Psoas muscle (tissue), 8 donors: ENCODE measurements around the gene DSC2. TPM values are rescaled to one million over a fixed set of nuclear protein-coding genes. Genes with fewer than 3 reads are reported as not detected.

Experiments
- ATAC-seq, 4 donors: fragments of 200-7000 bp; cut with Tn5 transposase; one replicate each; pipeline ENCODE4 v1.9.1; 2020; ENCODE audit warnings: moderate library complexity in 3 of 4, mild to moderate bottlenecking in 2 of 4
- DNase-seq, 2 donors: peaks; one replicate each; pipeline ENCODE4 v3.0.0-alpha.2; 2020
- H3K27ac ChIP-seq: fragments of 200-600 bp; one replicate; pipeline ENCODE4 v1.8.0; 2022
- H3K27me3 ChIP-seq, 3 donors: fragments of 200-600 bp in 1 of 3; one replicate each; pipeline versions ENCODE4 v1.6.1 to v1.8.0; 2013 to 2022; ENCODE audit warnings: low read length in 2 of 3, mild to moderate bottlenecking in 2 of 3, moderate library complexity in 1 of 3; ENCODE audit not compliant: insufficient read depth in 3 of 3
- H3K36me3 ChIP-seq, 2 donors: fragments of 200-600 bp in 1 of 2; one replicate each; pipeline versions ENCODE4 v1.6.1 to v1.8.0; 2013 to 2022; ENCODE audit warnings: low read depth in 1 of 2, mild to moderate bottlenecking in 1 of 2, moderate library complexity in 1 of 2; ENCODE audit not compliant: insufficient read depth in 1 of 2
- H3K4me1 ChIP-seq: fragments of 200-600 bp; one replicate; pipeline ENCODE4 v1.8.0; 2022
- H3K4me3 ChIP-seq: fragments of 200-600 bp; one replicate; pipeline ENCODE4 v1.8.0; 2022; ENCODE audit warnings: mild to moderate bottlenecking
- H3K9me3 ChIP-seq: fragments of 200-600 bp; one replicate; pipeline ENCODE4 v1.8.0; 2022
- CTCF ChIP-seq: fragments of 200-600 bp; IDR thresholded peaks from one replicate; pipeline ENCODE4 v1.8.0; 2022; ENCODE audit warnings: antibody characterized with exemption
- WGBS, 3 donors: extraction: QIAGEN DNeasy Blood & Tissue Kit; methylation state at CpG; one replicate each; pipeline versions ENCODE4 v1.1.6 to v1.1.7; 2013; 5-methylcytosine and 5-hydroxymethylcytosine counted together
- intact Hi-C, 2 donors: fragments of 100-400 bp; cut with DNase I; formaldehyde crosslinking; loops; one replicate each; pipeline versions ENCODE4 v1.11.0 to v1.14.2; 2022
- long read RNA-seq, 2 donors: library from polyadenylated mRNA; unstranded; transcript quantifications; one replicate each; pipeline ENCODE4 v2.0.0, GENCODE V29; 2021
- polyA plus RNA-seq, 3 donors: library from polyadenylated mRNA; stranded (reverse); fragments of 200-250 nt; gene quantifications; one replicate each; pipeline ENCODE4 v1.2.3, GENCODE V29; 2013
- total RNA-seq, 4 donors: library from RNA; stranded (reverse); fragmentation: NEBNext Ultra II Directional in 2 of 4; extraction: Animal tissue kit (Norgen Biotek cat#: 25700) in 2 of 4; gene quantifications; one replicate each; pipeline versions ENCODE4 v1.2.1 to v1.2.4, GENCODE V29; 2021 to 2023
- donor health status: healthy with polysubstance abuse.
- donor health status: DM: no; HTN: no; CAD: no; lungs with moderate emphysema.
- donor health status: Bipolar disorder and iron deficiency.
- donor health status: healthy.
- donor health status: DM: yes; HTN: yes; CAD: no.
- donor health status: DM: no; HTN: no; CAD: no.
- donor health status: DM: no; HTN: no; CAD: no.
- donor health status: DM: yes; HTN: yes; CAD: no.

Gene DSC2
- 1 to 10 TPM in 2 of 4 donors, under 1 TPM in 2; 0.66 to 2.4 (median 0.99) TPM for total RNA-seq
- under 1 TPM; 0.11 to 0.21 (median 0.18) TPM for polyA plus RNA-seq
- long read RNA-seq, donor 1, full-length matches to known transcripts = 1 of 2 reads
- long read RNA-seq, donor 1, partial matches to known transcripts = 1 of 2 reads
- long read RNA-seq, donor 1, other reads (novel, unspliced or antisense) = 0 of 2 reads
- long read RNA-seq, donor 2 = 0 reads

DNA sequence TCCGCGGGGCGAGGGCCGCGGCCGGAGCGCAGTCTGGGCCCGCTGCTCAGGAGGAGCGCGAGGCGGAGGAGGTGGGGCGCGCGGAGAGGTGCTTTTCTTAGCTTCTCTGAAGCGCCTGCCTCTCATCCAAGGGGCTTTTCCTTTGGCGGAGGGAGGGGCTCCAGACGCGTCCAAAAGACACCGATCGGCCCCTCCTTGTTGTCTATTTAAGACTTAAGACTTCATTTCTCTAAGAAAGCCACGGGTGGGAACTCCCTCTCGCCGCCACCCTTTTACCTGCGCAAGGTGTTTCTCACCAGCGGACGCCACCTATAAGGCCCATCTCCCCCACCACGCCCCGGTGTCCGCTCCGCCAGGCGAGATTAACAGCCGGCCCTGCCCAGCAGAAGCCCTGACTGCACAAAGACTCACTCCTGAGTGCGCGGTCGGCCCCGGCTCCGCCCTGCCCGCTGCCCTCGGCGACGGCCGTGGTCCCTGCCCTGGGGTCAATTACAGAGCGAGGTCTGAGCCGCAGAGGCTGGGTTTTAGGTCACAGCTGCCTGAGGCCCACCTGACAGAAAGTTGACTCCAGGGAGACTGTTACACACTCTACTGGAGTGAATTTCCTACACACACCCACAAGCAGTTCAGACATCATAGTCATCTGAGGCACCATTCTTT lies at the start of gene DSC2:
Gene DSC2 (minus strand): TSS at position 397 of the 660 bp plus-strand sequence. CDS start 450 bp downstream, outside the sequence.
- Histone ChIP-seq H3K4me1 (no peaks in the 10 kb centered on the region), H3K27me3 (peaks cover 0 to 31% (median 7%) of the 10 kb centered on the region in 3 donors), H3K4me3 (peak within 1 kb of the TSS; percentile 57), H3K9me3 (peaks cover 4% of the 10 kb centered on the region), H3K27ac (no peak within 1 kb of the TSS), H3K36me3 (no peaks in the 10 kb centered on the region)
- no peak for TF ChIP-seq CTCF
- DNase-seq (peak; percentile 17 to 47), ATAC-seq (peak in 2 of 4 donors; percentile 32 to 43)
- 4 to 5% (median 4%) methylated on average over 41 to 44 of the region's 44 CpGs for WGBS, 3 donors
- intact Hi-C loops = no loop called here

DNA sequence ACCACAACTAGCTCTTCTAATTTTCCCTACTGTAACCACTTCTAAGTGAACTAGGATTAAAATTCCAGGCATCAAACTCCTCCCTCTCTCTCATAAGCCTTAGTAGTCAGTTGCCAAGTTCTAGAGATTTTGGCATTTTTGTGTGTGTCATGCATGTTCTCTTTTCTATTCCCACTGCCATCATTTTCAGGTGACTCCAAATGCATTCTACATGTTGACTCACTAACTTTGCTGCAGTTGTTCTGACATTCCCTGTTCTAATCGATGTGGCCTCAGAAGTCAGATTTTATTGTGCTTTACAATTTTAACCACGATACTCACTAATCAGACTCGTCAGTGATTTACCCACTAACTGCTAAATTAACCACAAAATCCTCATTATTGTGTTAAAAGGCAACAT lies 47.1 kb upstream of the DSC2 start:
- H3K27ac ChIP-seq = no peak overlapping the region
- intact Hi-C loops = no loop called here
- ATAC-seq = no peak

GRCh38 chr18:31148600-31148999 lies 46.4 kb upstream of the DSC2 start:
- Histone ChIP-seq H3K27ac (no peak overlapping the region), H3K4me3 (no peak overlapping the region), H3K9me3 (no peaks in the 10 kb centered on the region), H3K27me3 (no peaks in the 10 kb centered on the region), H3K36me3 (no peaks in the 10 kb centered on the region), H3K4me1 (no peaks in the 10 kb centered on the region)
- intact Hi-C loops = no loop called here
- no peak for ATAC-seq
- WGBS, 3 donors = 38 to 47% (median 41%) methylated on average over 3 of the region's 3 CpGs
- TF ChIP-seq CTCF = no peak
- no peak for DNase-seq

More for the DNA sequence above, 47.1 kb upstream of the DSC2 start:
- no peak for TF ChIP-seq CTCF
- Histone ChIP-seq H3K36me3 (no peaks in the 10 kb centered on the region), H3K4me3 (no peak overlapping the region), H3K27me3 (no peaks in the 10 kb centered on the region), H3K4me1 (no peaks in the 10 kb centered on the region), H3K9me3 (no peaks in the 10 kb centered on the region)
- 62 to 89% (median 84%) methylated on average over 3 of the region's 3 CpGs for WGBS, 3 donors
- no peak for DNase-seq

DNA sequence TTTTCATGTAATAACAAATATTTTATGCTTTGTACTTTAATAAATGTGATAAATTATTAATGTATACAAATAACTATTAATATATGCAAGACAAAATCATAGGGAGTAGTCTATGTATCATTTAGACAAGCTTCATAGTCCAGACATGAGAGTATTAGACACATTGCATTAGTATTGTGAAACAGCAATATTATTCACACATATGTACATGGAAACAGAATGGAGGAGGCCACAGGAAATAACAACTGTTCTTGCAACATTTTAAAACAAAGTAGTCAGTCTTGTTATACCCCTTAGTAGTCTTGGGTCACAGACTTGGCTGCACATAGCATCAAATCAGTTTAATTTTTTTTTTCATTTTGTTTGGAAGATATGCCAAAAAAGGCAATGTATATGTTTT lies 44.6 kb upstream of the DSC2 start:
- Histone ChIP-seq H3K4me1 (no peaks in the 10 kb centered on the region), H3K27ac (no peak overlapping the region), H3K36me3 (no peaks in the 10 kb centered on the region), H3K4me3 (no peak overlapping the region), H3K27me3 (no peaks in the 10 kb centered on the region), H3K9me3 (no peaks in the 10 kb centered on the region)
- DNase-seq (no peak), ATAC-seq (no peak)
- intact Hi-C loops = no loop called here
- no peak for TF ChIP-seq CTCF
